A549 (cell line): ENCODE results near the gene SEC14L5.

Experiments used
- BHLHE40 ChIP-seq: IDR thresholded peaks from 2 replicates; pipeline ENCODE4 v1.6.1; 2012; ENCODE audit warnings: low read depth, low read length, inconsistent platforms
- CBX8 ChIP-seq: fragments of 200-600 bp; sonication (generic); IDR thresholded peaks from 2 replicates; pipeline ENCODE4 v1.6.1; 2016
- CTCF ChIP-seq: fragments of >200 bp; sonication (Bioruptor Twin); formaldehyde crosslinking; IDR thresholded peaks from 3 replicates; pipeline ENCODE4 v1.5.1; 2016
- E2F6 ChIP-seq: IDR thresholded peaks from 2 replicates; pipeline ENCODE4 v1.6.1; 2012; ENCODE audit warnings: low read depth, borderline replicate concordance
- ELK1 ChIP-seq: fragments of 150-350 bp; IDR thresholded peaks from 2 replicates; pipeline ENCODE4 v1.6.1; 2014; ENCODE audit warnings: low read depth, mild to moderate bottlenecking, low read length
- EP300 ChIP-seq, 2 experiments: fragments of >200 bp; sonication (Bioruptor Twin); formaldehyde crosslinking; IDR thresholded peaks; 2 replicates in 1 of 2; 3 replicates in 1 of 2; pipeline ENCODE4 v1.6.1; 2016 to 2017
- HES2 ChIP-seq: fragments of >200 bp; sonication (Bioruptor Twin); formaldehyde crosslinking; IDR thresholded peaks from 2 replicates; pipeline ENCODE4 v1.6.1; 2016
- JUN ChIP-seq, 2 experiments: fragments of >200 bp; sonication (Bioruptor Twin); formaldehyde crosslinking; IDR thresholded peaks; 2 replicates in 1 of 2; 3 replicates in 1 of 2; pipeline ENCODE4 v1.6.1; 2016 to 2017
- JUNB ChIP-seq: fragments of >200 bp; sonication (Bioruptor Twin); formaldehyde crosslinking; IDR thresholded peaks from 2 replicates; pipeline ENCODE4 v1.6.1; 2016
- NFE2L2 ChIP-seq: fragments of 150-350 bp; conservative IDR thresholded peaks from 2 replicates; pipeline ENCODE4 v1.6.1; 2014; ENCODE audit warnings: low read length
- POLR2A ChIP-seq: IDR thresholded peaks from 2 replicates; pipeline ENCODE4 v1.6.1; 2012; ENCODE audit warnings: mild to moderate bottlenecking, low read length
- REST ChIP-seq: fragments of 200-600 bp; sonication (generic); IDR thresholded peaks from 2 replicates; pipeline ENCODE4 v1.6.1; 2016; ENCODE audit warnings: antibody characterized with exemption, mild to moderate bottlenecking, moderate library complexity
- SREBF2 ChIP-seq: fragments of 450-650 bp; IDR thresholded peaks from 2 replicates; pipeline ENCODE4 v1.6.1; 2014; ENCODE audit warnings: mild to moderate bottlenecking, moderate library complexity

- TF ChIP-seq NFE2L2 (no peak), CBX8 (no peak), CTCF (no peak), EP300 (IDR thresholded peaks at IDR 0.05) (no peak), SREBF2 (no peak), POLR2A (no peak), ELK1 (no peak), JUNB (no peak), JUN (IDR thresholded peaks at IDR 0.05) (no peak), REST (no peak), BHLHE40 (no peak), E2F6 (no peak), HES2 (no peak)
Observed at GRCh38 chr16:5000573-5001001, 42.5 kb downstream of the SEC14L5 start.
